Stomach (tissue), 9 donors: ENCODE results near the gene FHL1. TPM values are rescaled to one million over a fixed set of nuclear protein-coding genes. Genes with fewer than 3 reads are reported as not detected.
"Not testable (repeated sequence)": the region's sequence is repeated elsewhere in the genome, so short reads cannot be mapped to it uniquely, and the experiment has no call there.

Experiments
- DNase-seq, 2 donors: peaks; one replicate each; pipeline versions ENCODE4 v3.0.0 to v3.0.0-alpha.2; 2013 to 2019
- H3K27ac ChIP-seq, 5 donors: fragments of 200-600 bp in 4 of 5; sonication (generic) in 4 of 5; one replicate each; pipeline ENCODE4 v1.5.1; 2013 to 2019; ENCODE audit warnings: mild to moderate bottlenecking in 1 of 5, moderate library complexity in 1 of 5
- H3K27me3 ChIP-seq, 3 donors: fragments of 200-600 bp; sonication (generic); one replicate each; pipeline ENCODE4 v1.5.1; 2017 to 2019; ENCODE audit warnings: mixed run types in 1 of 3
- H3K36me3 ChIP-seq, 4 donors: fragments of 200-600 bp; sonication (generic); 1 replicate in 3 of 4; 2 replicates in 1 of 4; pipeline ENCODE4 v1.5.1; 2016 to 2019
- H3K4me1 ChIP-seq, 4 donors: fragments of 200-600 bp; sonication (generic); one replicate each; pipeline ENCODE4 v1.5.1; 2016 to 2019
- H3K4me3 ChIP-seq, 4 donors: fragments of 200-600 bp; sonication (generic) in 3 of 4; one replicate each; pipeline ENCODE4 v1.5.1; 2016 to 2019; ENCODE audit warnings: mild to moderate bottlenecking in 1 of 4
- H3K9me3 ChIP-seq, 4 donors: fragments of 200-600 bp; sonication (generic); one replicate each; pipeline ENCODE4 v1.5.1; 2016 to 2019
- EP300 ChIP-seq: sonication (generic); formaldehyde crosslinking; IDR thresholded peaks from one replicate; pipeline ENCODE4 v1.6.1; 2017; ENCODE audit warnings: antibody characterized with exemption
- POLR2A ChIP-seq, 4 donors: fragments of 450-650 bp; IDR thresholded peaks; one replicate each; pipeline ENCODE4 v1.6.1; 2016; ENCODE audit warnings: antibody characterized with exemption in 4 of 4, control low read depth in 2 of 4, mild to moderate bottlenecking in 1 of 4, moderate library complexity in 1 of 4
- POLR2AphosphoS5 ChIP-seq, 3 donors: sonication (generic); formaldehyde crosslinking; IDR thresholded peaks; one replicate each; pipeline ENCODE4 v1.6.1; 2016; ENCODE audit warnings: antibody characterized with exemption in 3 of 3
- WGBS, 5 donors: extraction: QIAGEN DNeasy Blood & Tissue Kit in 3 of 5; methylation state at CpG; one replicate each; pipeline versions ENCODE4 v1.1.5 to v1.1.7; 2013 to 2018; 5-methylcytosine and 5-hydroxymethylcytosine counted together
- intact Hi-C: fragments of 100-400 bp; cut with DNase I; formaldehyde crosslinking; loops from one replicate; pipeline ENCODE4 v1.15.1; 2023; ENCODE audit warnings: low total_unique reads
- polyA plus RNA-seq, 3 donors: library from polyadenylated mRNA; stranded (reverse); fragments of 200-250 nt; gene quantifications; one replicate each; pipeline ENCODE4 v1.2.3, GENCODE V29; 2013
- total RNA-seq, 5 donors: library from RNA; depleted of rRNA; stranded (reverse); fragments of >200 nt; gene quantifications; one replicate each; pipeline versions ENCODE4 v1.1.0 to v1.2.3, GENCODE V29; 2014 to 2016
- TF ChIP-seq, protein P1 (sequence below), 7 experiments: fragments of 450-650 bp in 4 of 7; fragments of 200-600 bp in 3 of 7; sonication (generic) in 3 of 7; IDR thresholded peaks; one replicate each; pipeline ENCODE4 v1.5.1; 2016 to 2019; ENCODE audit warnings: antibody characterized with exemption in 7 of 7, control low read depth in 2 of 7, mild to moderate bottlenecking in 1 of 7
- donor health status: healthy with polysubstance abuse.
- donor health status: Bipolar disorder and iron deficiency.
- donor health status: healthy.

FHL1 gene
- total and polyA plus RNA-seq, 8 donors, result 101 to 1,286 (median 337) TPM

DNA sequence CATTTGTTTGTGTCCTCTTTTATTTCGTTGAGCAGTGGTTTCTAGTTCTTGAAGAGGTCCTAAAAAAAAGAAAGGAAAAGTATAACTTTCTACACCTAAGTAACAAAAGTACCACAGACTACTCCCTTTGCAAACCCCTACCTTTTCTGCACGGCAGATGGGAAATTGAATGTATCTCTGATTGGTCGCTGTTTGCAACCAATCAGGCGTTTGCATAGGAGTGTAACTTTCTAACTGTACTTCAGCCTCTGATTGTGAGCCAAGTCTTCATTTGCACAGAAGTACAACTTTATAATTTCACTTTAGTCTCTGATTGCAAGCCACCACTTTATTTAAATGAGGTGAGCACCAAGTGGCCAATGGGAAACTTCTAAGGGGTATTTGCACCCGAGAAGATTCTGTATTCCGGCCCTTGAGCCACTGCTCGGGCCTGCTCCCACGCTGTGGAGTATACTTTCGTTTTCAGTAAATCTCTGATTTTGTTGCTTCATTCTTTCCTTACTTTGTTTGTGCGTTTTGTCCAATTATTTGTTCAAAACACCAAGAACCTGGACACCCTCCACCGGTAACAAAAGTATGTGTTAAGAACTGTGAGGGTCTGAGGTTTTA, 40.3 kb upstream of the FHL1 start:
- Histone ChIP-seq H3K36me3 (no peaks in the 10 kb centered on the region), H3K27me3 (no peaks in the 10 kb centered on the region), H3K27ac (no peak overlapping the region), H3K9me3 (no peaks in the 10 kb centered on the region), H3K4me1 (no peaks in the 10 kb centered on the region), H3K4me3 (no peak overlapping the region)
- no peak for DNase-seq
- 62 to 87% (median 73%) methylated on average over 11 of the region's 11 CpGs for WGBS, 5 donors
- TF ChIP-seq POLR2A (IDR thresholded peaks at IDR 0.05), result no peak
- TF ChIP-seq, protein P1, sequence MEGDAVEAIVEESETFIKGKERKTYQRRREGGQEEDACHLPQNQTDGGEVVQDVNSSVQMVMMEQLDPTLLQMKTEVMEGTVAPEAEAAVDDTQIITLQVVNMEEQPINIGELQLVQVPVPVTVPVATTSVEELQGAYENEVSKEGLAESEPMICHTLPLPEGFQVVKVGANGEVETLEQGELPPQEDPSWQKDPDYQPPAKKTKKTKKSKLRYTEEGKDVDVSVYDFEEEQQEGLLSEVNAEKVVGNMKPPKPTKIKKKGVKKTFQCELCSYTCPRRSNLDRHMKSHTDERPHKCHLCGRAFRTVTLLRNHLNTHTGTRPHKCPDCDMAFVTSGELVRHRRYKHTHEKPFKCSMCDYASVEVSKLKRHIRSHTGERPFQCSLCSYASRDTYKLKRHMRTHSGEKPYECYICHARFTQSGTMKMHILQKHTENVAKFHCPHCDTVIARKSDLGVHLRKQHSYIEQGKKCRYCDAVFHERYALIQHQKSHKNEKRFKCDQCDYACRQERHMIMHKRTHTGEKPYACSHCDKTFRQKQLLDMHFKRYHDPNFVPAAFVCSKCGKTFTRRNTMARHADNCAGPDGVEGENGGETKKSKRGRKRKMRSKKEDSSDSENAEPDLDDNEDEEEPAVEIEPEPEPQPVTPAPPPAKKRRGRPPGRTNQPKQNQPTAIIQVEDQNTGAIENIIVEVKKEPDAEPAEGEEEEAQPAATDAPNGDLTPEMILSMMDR (IDR thresholded peaks at IDR 0.05), result no peak
- intact Hi-C loops, result no loop called here

DNA sequence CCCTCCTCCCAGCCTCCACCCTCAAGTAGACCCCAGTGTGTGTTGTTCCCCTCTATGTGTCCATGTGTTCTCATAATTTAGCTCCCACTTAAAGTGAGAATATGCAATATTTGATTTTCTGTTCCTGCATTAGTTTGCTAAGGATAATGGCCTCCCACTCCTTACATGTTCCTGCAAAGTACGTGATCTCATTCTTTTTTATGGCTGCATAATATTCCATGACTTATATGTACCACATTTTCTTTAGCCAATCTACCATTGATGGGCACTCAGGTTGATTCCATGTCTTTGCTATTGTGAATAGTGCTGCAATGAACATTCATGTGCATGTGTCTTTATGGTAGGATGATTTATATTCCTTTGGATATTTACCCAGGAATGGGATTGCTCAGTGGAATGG, 38.4 kb upstream of the FHL1 start:
- H3K4me1 ChIP-seq, intact Hi-C loops, H3K36me3 ChIP-seq, DNase-seq, H3K9me3 ChIP-seq, H3K4me3 ChIP-seq, H3K27me3 ChIP-seq, H3K27ac ChIP-seq: not testable (repeated sequence)
- WGBS, 5 donors, result 57 to 100% (median 86%) methylated on average over 1 of the region's 1 CpG

GRCh38 chrX:136112286-136112685, 35.0 kb upstream of the FHL1 start:
- intact Hi-C loops, result no loop called here
- Histone ChIP-seq H3K27me3 (no peaks in the 10 kb centered on the region), H3K4me1 (no peaks in the 10 kb centered on the region), H3K9me3 (no peaks in the 10 kb centered on the region), H3K4me3 (no peak overlapping the region), H3K36me3 (no peaks in the 10 kb centered on the region), H3K27ac (peak overlapping the region in 3 of 5 donors; percentile 18 to 43 (median 27))
- no peak for TF ChIP-seq EP300
- WGBS, 5 donors, result 0 to 4% (median 0%) methylated on average over 1 of the region's 1 CpG
- no peak for DNase-seq

GRCh38 chrX:136112778-136113177, 34.6 kb upstream of the FHL1 start:
- H3K36me3 ChIP-seq, result no peaks in the 10 kb centered on the region
- H3K4me1 ChIP-seq, result no peaks in the 10 kb centered on the region
- intact Hi-C loops, result no loop called here
- peak overlapping the region in 3 of 5 donors; percentile 25 to 63 (median 54) for H3K27ac ChIP-seq
- no peaks in the 10 kb centered on the region for H3K27me3 ChIP-seq
- no peak for DNase-seq
- no peaks in the 10 kb centered on the region for H3K9me3 ChIP-seq
- H3K4me3 ChIP-seq, result no peak overlapping the region
- no peak for TF ChIP-seq POLR2AphosphoS5 (IDR thresholded peaks at IDR 0.05)
- no peak for TF ChIP-seq POLR2A (IDR thresholded peaks at IDR 0.05)
- TF ChIP-seq, protein P1 (IDR thresholded peaks at IDR 0.05), result no peak
- no peak for TF ChIP-seq EP300

DNA sequence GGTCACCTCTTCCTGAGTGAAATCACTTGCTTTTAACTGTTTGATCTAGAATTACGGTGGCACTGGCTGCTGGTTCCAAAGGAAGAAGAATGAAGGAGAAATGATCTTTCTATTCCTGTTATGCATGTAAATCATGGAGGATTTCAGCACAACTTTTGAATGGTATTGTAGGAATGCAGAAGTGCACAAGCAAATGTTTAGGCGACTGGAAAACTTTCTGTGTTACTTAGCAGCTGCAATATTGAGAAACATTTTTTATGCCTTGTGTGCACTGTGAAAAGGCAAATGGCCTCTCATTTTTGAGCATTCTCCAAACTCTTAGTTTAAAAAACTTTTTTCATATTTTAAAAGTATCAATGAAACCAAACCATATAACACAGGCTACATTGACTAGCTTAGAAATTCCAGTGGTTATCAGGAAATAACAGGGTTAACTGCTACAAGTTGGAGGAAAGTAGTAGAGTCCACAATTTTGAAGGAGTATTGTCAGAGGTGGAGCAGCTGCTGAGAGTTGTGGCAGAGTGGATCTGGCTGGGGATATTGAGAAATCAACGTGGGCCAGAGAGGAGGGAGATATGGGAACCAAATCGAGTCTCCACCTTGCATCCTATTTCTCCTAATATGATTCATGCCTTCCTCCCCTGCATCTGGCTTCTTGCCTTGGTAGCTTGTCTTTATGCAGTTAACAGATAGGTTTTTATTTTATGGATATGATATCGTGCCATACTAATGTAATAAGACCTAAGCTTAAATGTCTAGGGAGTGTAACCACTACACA, 32.0 kb upstream of the FHL1 start:
- H3K27ac ChIP-seq, result peak overlapping the region in 4 of 5 donors; percentile 37 to 63 (median 50)
- WGBS, 5 donors, result 46 to 75% (median 55%) methylated on average over 5 of the region's 5 CpGs
- no peaks in the 10 kb centered on the region for H3K27me3 ChIP-seq
- no peak overlapping the region for H3K4me3 ChIP-seq
- no peaks in the 10 kb centered on the region for H3K36me3 ChIP-seq
- intact Hi-C loops, result no loop called here
- H3K9me3 ChIP-seq, result no peaks in the 10 kb centered on the region
- TF ChIP-seq POLR2AphosphoS5 (IDR thresholded peaks at IDR 0.05) (no peak), EP300 (no peak), POLR2A (IDR thresholded peaks at IDR 0.05) (no peak)
- TF ChIP-seq, protein P1 (IDR thresholded peaks at IDR 0.05), result no peak
- DNase-seq, result peak in 1 of 2 donors; percentile 44
- H3K4me1 ChIP-seq, result no peaks in the 10 kb centered on the region
